SH-SY5Y (cell line): ENCODE data around the gene TAOK3.

Experiments
- GATA2 ChIP-seq: IDR thresholded peaks from 2 replicates; pipeline ENCODE4 v1.6.1; 2011; ENCODE audit warnings: mild to moderate bottlenecking, low read depth, low read length
- GATA3 ChIP-seq: IDR thresholded peaks from 2 replicates; pipeline ENCODE4 v1.6.1; 2011; ENCODE audit warnings: low read depth, mild to moderate bottlenecking, low read length, moderate library complexity

DNA sequence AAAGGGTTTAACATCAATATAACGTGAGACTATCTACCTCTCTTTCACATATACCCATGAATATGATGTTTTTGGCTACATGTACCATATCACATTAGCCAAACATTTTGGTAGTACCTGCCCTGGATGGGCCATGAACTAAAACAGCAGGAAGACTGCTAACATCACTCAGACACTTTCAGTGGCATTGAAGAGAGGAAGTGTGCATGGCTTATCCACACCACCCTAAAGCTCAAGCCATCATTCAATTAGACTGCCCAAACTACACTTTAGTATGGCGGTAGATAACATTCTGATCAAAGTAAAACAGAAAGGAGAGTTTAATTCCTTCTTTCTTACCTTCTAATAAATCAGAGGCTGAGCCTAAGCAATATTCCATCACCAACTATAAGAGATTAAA lies 133.8 kb downstream of the TAOK3 start:
- TF ChIP-seq GATA2 (no peak), GATA3 (no peak)
